ENCODE results near the gene IDH3B. TPM values are rescaled to one million over a fixed set of nuclear protein-coding genes. Genes with fewer than 3 reads are reported as not detected.

IDH3B gene
- total and polyA plus RNA-seq, 2 of the 13 experiments (the other 11 are each of a cell fraction or from before 2014, with no cell fraction given): 215 to 254 TPM

DNA sequence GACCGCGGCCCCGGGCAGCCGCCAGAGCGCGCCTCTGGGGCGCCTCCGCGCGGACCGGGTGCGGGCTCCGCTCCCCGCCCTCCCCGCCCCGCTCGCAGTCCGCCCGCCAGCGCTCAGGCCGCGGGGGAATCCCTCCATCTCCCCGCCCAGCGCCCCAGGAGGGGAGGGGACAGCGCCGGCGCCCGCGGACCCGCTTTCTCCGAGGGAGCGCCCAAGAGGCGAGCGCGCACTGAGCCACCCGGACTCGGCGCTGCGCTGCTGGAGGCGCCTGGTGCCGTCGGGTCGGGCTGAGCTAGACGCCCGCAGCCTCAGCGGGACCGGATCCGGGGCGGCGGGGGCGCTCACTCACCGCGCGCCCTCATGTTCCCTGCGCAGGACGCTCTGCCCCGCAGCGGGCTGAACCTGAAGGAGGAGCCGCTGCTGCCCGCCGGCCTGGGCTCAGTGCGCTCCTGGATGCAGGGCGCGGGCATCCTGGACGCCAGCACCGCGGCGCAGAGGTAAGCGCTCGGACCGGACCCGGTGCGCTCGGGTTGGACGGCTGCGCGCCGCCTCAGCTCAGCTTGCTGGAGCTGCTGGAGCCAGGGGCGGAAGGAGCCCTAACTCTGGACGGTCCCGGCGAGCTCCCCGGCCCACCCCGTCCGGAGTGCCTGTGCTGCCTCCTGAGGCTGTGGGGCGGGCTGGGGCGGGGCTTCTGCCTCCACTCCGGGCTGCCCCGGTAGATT, 29.4 kb upstream of the IDH3B start (continued):
- TF ChIP-seq, protein P1, sequence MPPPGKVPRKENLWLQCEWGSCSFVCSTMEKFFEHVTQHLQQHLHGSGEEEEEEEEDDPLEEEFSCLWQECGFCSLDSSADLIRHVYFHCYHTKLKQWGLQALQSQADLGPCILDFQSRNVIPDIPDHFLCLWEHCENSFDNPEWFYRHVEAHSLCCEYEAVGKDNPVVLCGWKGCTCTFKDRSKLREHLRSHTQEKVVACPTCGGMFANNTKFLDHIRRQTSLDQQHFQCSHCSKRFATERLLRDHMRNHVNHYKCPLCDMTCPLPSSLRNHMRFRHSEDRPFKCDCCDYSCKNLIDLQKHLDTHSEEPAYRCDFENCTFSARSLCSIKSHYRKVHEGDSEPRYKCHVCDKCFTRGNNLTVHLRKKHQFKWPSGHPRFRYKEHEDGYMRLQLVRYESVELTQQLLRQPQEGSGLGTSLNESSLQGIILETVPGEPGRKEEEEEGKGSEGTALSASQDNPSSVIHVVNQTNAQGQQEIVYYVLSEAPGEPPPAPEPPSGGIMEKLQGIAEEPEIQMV (CRISPR knock-in tag; IDR thresholded peaks at IDR 0.05; ENCODE audit: low read depth): peak; percentile 78; the same call in 1 of the 2 replicates
- TF ChIP-seq, protein P2, sequence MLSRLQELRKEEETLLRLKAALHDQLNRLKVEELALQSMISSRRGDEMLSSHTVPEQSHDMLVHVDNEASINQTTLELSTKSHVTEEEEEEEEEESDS (CRISPR knock-in tag; IDR thresholded peaks at IDR 0.05; ENCODE audit: borderline replicate concordance): no peak
- TF ChIP-seq HDAC2 (CRISPR knock-in tag; IDR thresholded peaks at IDR 0.05): no peak
- TF ChIP-seq, protein P3, sequence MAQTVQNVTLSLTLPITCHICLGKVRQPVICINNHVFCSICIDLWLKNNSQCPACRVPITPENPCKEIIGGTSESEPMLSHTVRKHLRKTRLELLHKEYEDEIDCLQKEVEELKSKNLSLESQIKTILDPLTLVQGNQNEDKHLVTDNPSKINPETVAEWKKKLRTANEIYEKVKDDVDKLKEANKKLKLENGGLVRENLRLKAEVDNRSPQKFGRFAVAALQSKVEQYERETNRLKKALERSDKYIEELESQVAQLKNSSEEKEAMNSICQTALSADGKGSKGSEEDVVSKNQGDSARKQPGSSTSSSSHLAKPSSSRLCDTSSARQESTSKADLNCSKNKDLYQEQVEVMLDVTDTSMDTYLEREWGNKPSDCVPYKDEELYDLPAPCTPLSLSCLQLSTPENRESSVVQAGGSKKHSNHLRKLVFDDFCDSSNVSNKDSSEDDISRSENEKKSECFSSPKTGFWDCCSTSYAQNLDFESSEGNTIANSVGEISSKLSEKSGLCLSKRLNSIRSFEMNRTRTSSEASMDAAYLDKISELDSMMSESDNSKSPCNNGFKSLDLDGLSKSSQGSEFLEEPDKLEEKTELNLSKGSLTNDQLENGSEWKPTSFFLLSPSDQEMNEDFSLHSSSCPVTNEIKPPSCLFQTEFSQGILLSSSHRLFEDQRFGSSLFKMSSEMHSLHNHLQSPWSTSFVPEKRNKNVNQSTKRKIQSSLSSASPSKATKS (CRISPR knock-in tag; IDR thresholded peaks at IDR 0.05): no peak
- TF ChIP-seq, protein P4, sequence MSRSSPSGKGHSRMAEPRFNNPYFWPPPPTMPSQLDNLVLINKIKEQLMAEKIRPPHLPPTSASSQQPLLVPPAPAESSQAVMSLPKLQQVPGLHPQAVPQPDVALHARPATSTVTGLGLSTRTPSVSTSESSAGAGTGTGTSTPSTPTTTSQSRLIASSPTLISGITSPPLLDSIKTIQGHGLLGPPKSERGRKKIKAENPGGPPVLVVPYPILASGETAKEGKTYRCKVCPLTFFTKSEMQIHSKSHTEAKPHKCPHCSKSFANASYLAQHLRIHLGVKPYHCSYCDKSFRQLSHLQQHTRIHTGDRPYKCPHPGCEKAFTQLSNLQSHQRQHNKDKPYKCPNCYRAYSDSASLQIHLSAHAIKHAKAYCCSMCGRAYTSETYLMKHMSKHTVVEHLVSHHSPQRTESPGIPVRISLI (CRISPR knock-in tag; IDR thresholded peaks at IDR 0.05; ENCODE audit: borderline replicate concordance): no peak
- TF ChIP-seq, protein P5, sequence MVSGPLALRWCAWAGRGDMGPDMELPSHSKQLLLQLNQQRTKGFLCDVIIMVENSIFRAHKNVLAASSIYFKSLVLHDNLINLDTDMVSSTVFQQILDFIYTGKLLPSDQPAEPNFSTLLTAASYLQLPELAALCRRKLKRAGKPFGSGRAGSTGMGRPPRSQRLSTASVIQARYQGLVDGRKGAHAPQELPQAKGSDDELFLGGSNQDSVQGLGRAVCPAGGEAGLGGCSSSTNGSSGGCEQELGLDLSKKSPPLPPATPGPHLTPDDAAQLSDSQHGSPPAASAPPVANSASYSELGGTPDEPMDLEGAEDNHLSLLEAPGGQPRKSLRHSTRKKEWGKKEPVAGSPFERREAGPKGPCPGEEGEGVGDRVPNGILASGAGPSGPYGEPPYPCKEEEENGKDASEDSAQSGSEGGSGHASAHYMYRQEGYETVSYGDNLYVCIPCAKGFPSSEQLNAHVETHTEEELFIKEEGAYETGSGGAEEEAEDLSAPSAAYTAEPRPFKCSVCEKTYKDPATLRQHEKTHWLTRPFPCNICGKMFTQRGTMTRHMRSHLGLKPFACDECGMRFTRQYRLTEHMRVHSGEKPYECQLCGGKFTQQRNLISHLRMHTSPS (CRISPR knock-in tag; IDR thresholded peaks at IDR 0.05; ENCODE audit: low read depth): no peak
- TF ChIP-seq JDP2 (CRISPR knock-in tag; IDR thresholded peaks at IDR 0.05; ENCODE audit: borderline replicate concordance): no peak
- TF ChIP-seq, protein P6, sequence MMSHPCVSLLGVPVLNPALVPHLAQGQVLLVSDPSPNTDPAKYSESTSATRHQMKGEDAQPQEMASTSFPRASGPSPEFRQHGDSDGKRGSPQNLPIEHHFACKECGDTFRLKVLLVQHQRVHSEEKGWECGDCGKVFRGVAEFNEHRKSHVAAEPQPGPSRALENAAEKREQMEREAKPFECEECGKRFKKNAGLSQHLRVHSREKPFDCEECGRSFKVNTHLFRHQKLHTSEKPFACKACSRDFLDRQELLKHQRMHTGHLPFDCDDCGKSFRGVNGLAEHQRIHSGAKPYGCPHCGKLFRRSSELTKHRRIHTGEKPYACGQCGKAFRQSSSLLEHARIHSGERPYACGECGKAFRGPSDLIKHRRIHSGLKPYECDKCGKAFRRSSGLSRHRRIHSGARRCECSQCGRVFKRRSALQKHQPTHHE (CRISPR knock-in tag; IDR thresholded peaks at IDR 0.05; ENCODE audit: borderline replicate concordance): no peak
- no peak for TF ChIP-seq ZNF34 (CRISPR knock-in tag; IDR thresholded peaks at IDR 0.05; ENCODE audit: borderline replicate concordance)
- TF ChIP-seq ZNF337 (CRISPR knock-in tag; IDR thresholded peaks at IDR 0.05; ENCODE audit: borderline replicate concordance, low read depth): no peak
- no peak for TF ChIP-seq ZNF235 (CRISPR knock-in tag; IDR thresholded peaks at IDR 0.05; ENCODE audit: borderline replicate concordance)
- no peak for TF ChIP-seq ZNF790 (CRISPR knock-in tag; IDR thresholded peaks at IDR 0.05; ENCODE audit: borderline replicate concordance)
- no peak for TF ChIP-seq ZKSCAN8 (CRISPR knock-in tag; IDR thresholded peaks at IDR 0.05; ENCODE audit: borderline replicate concordance)
- no peak for TF ChIP-seq CREB1 (IDR thresholded peaks at IDR 0.05)
- TF ChIP-seq CREB1 (CRISPR knock-in tag; IDR thresholded peaks at IDR 0.05): no peak
- peak; percentile 42; the same call in 1 of the 2 replicates for TF ChIP-seq ZNF788 (CRISPR knock-in tag; IDR thresholded peaks at IDR 0.05; ENCODE audit: borderline replicate concordance)
- no peak for TF ChIP-seq ERF (CRISPR knock-in tag; IDR thresholded peaks at IDR 0.05)
- no peak for TF ChIP-seq PRMT3 (CRISPR knock-in tag; IDR thresholded peaks at IDR 0.05; ENCODE audit: borderline replicate concordance, low read depth)
- TF ChIP-seq TBX2 (CRISPR knock-in tag; IDR thresholded peaks at IDR 0.05; ENCODE audit: borderline replicate concordance): peak; percentile 44; the same call in 1 of the 2 replicates
- TF ChIP-seq ZNF138 (CRISPR knock-in tag; IDR thresholded peaks at IDR 0.05; ENCODE audit: low read depth): no peak

Measured in HepG2 (cell line).